SH-SY5Y (cell line): Measurements from ENCODE around the gene MAST2.

ENCODE experiments used
- GATA2 ChIP-seq: IDR thresholded peaks from 2 replicates; pipeline ENCODE4 v1.6.1; 2011; ENCODE audit warnings: mild to moderate bottlenecking, low read depth, low read length
- GATA3 ChIP-seq: IDR thresholded peaks from 2 replicates; pipeline ENCODE4 v1.6.1; 2011; ENCODE audit warnings: low read depth, mild to moderate bottlenecking, low read length, moderate library complexity

DNA sequence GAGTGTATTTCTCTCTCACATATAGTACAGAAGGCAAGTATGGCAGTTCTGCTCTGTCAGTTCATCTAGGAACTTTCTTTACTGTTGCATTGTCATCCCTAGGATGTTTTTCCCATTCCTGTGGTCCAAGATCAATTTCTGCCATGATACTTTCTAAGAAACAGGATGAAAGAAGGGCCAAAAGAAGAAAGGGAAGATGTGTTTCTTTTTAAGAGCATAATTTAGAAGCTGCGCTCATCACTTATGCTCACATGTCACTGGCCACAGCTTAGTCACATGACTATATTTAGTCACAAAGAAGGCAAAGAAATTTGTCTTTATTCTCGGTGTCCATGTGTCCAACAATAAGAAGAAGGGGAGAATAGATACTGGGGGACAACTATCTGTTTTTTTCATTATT is 7.0 kb upstream of the MAST2 start:
- TF ChIP-seq GATA2 = no peak
- no peak for TF ChIP-seq GATA3
